Sigmoid colon (tissue), 4 donors: Measurements from ENCODE around the gene SMYD3.

ENCODE experiments used
- CTCF ChIP-seq, 4 experiments: fragments of 450-650 bp in 3 of 4; fragments of 200-600 bp in 1 of 4; IDR thresholded peaks; one replicate each; pipeline ENCODE4 v1.5.1; 2016 to 2019; ENCODE audit warnings: antibody characterized with exemption in 4 of 4, mild to moderate bottlenecking in 3 of 4, moderate library complexity in 2 of 4
- POLR2A ChIP-seq, 2 donors: fragments of 450-650 bp; IDR thresholded peaks; one replicate each; pipeline ENCODE4 v1.6.1; 2016; ENCODE audit warnings: antibody characterized with exemption in 2 of 2, mild to moderate bottlenecking in 2 of 2, moderate library complexity in 2 of 2
- POLR2AphosphoS5 ChIP-seq, 4 donors: sonication (generic); formaldehyde crosslinking; IDR thresholded peaks; one replicate each; pipeline ENCODE4 v1.6.1; 2017; ENCODE audit warnings: antibody characterized with exemption in 4 of 4

- TF ChIP-seq POLR2A (IDR thresholded peaks at IDR 0.05) = no peak
- TF ChIP-seq CTCF (IDR thresholded peaks at IDR 0.05) = no peak
- no peak for TF ChIP-seq POLR2AphosphoS5 (IDR thresholded peaks at IDR 0.05)
Observed at GRCh38 chr1:246300626-246301549, 206.2 kb downstream of the SMYD3 start.
